ENCODE data around the gene UBAC1.

Gene UBAC1

GRCh38 chr9:135883410-135884089 is 77.6 kb downstream of the UBAC1 start:
- no peak for DNase-seq (ENCODE audit: low read depth)
